ENCODE measurements around the gene ECT2L. TPM values are rescaled to one million over a fixed set of nuclear protein-coding genes. Genes with fewer than 3 reads are reported as not detected.

Gene ECT2L
- total and polyA plus RNA-seq, 3 donors from 2014 or later = 0.16 to 1.6 (median 0.19) TPM

- Histone ChIP-seq H3K36me3 (ENCODE audit: low read depth, missing control alignments) (no peaks in the 10 kb centered on the region), H3K4me3 (no peak overlapping the region), H3K27ac (no peak overlapping the region), H3K9me3 (no peaks in the 10 kb centered on the region), H3K27me3 (no peaks in the 10 kb centered on the region), H3K4me1 (no peaks in the 10 kb centered on the region)
- TF ChIP-seq CTCF (IDR thresholded peaks at IDR 0.05) (no peak), POLR2A (IDR thresholded peaks at IDR 0.05) (no peak)
- 88 to 94% methylated on average over 3 of the region's 3 CpGs for WGBS, 2 donors
- intact Hi-C loops (cut with DNase I; ENCODE audit: low total_unique reads) = no loop called here
- DNase-seq = no peak
Measured at GRCh38 chr6:138811866-138812265, 16.0 kb downstream of the ECT2L start.

GRCh38 chr6:138814179-138814834 is 18.4 kb downstream of the ECT2L start:
- H3K36me3 ChIP-seq (ENCODE audit: low read depth, missing control alignments) = no peaks in the 10 kb centered on the region
- no peak overlapping the region for H3K27ac ChIP-seq
- no peaks in the 10 kb centered on the region for H3K4me1 ChIP-seq
- no peaks in the 10 kb centered on the region for H3K27me3 ChIP-seq
- WGBS, 2 donors = 70 to 75% methylated on average over 5 of the region's 5 CpGs
- TF ChIP-seq POLR2A (IDR thresholded peaks at IDR 0.05) = no peak
- TF ChIP-seq CTCF (IDR thresholded peaks at IDR 0.05) = no peak
- no peak for DNase-seq
- intact Hi-C loops (cut with DNase I; ENCODE audit: low total_unique reads) = no loop called here
- H3K4me3 ChIP-seq = no peak overlapping the region
- H3K9me3 ChIP-seq = no peaks in the 10 kb centered on the region

- Histone ChIP-seq H3K4me3 (no peak overlapping the region), H3K36me3 (ENCODE audit: low read depth, missing control alignments) (no peaks in the 10 kb centered on the region), H3K9me3 (no peaks in the 10 kb centered on the region), H3K27me3 (no peaks in the 10 kb centered on the region), H3K27ac (no peak overlapping the region), H3K4me1 (no peaks in the 10 kb centered on the region)
- TF ChIP-seq CTCF (IDR thresholded peaks at IDR 0.05) (no peak), POLR2A (IDR thresholded peaks at IDR 0.05) (no peak)
- no peak for DNase-seq
- intact Hi-C loops (cut with DNase I; ENCODE audit: low total_unique reads) = no loop called here
- WGBS, 2 donors = 88 to 91% methylated on average over 6 of the region's 6 CpGs
Measured at GRCh38 chr6:138815221-138815620, 19.3 kb downstream of the ECT2L start.

- no peaks in the 10 kb centered on the region for H3K9me3 ChIP-seq
- intact Hi-C loops (cut with DNase I; ENCODE audit: low total_unique reads) = no loop called here
- no peak overlapping the region for H3K27ac ChIP-seq
- no peaks in the 10 kb centered on the region for H3K27me3 ChIP-seq
- H3K4me1 ChIP-seq = no peaks in the 10 kb centered on the region
- TF ChIP-seq CTCF (IDR thresholded peaks at IDR 0.05) (peak; percentile 51 to 82 (median 61)), POLR2A (IDR thresholded peaks at IDR 0.05) (no peak)
- WGBS, 2 donors = 49 to 59% methylated on average over 4 of the region's 4 CpGs
- no peak overlapping the region for H3K4me3 ChIP-seq
- DNase-seq = no peak
- H3K36me3 ChIP-seq (ENCODE audit: low read depth, missing control alignments) = no peaks in the 10 kb centered on the region
Measured at GRCh38 chr6:138815797-138816528, 20.1 kb downstream of the ECT2L start.

Data from testis (tissue), 3 donors.